ENCODE results near the gene SLC1A3. TPM values are rescaled to one million over a fixed set of nuclear protein-coding genes. Genes with fewer than 3 reads are reported as not detected.

The SLC1A3 gene
- total and polyA plus RNA-seq, 10 of the 15 experiments (the other 5 are each of a cell fraction or from before 2014, with no cell fraction given) = 0.23 to 4.4 (median 3.3) TPM

DNA sequence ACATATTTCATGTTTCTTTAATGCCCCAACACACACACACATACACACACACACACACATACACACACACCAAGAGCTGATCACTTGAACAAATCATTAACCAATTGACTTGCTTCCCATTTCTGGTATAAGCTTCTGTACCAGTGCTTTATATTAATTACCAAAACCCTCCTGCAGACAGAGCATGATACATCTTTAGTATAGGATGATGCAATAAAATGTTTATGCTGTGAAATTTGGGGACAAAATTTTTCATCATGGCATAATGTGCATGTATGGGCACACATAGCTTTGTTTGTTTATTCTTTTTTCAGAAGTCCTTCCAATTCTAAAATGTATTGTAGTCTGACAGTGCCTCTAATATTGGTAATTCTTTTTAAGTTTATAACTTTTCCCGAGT lies 34.5 kb downstream of the SLC1A3 start:
- FAIRE-seq = no peak
- in situ Hi-C loops (cut with MboI) = no loop called here

GRCh38 chr5:36641431-36641830 lies 35.0 kb downstream of the SLC1A3 start:
- H3K4me3 ChIP-seq = no peak overlapping the region
- SMC1A ChIA-PET (ENCODE audit: uncharacterized antibody, unreplicated experiment) = interaction anchor here (1.6 to 1.7 kb wide), 2 partner anchors 12 to 51 kb away, joined by 3 to 4 read pairs; no protein-coding TSS in a partner anchor
- TF ChIP-seq TCF3 (IDR thresholded peaks at IDR 0.05; ENCODE audit: borderline replicate concordance, insufficient read depth, low read depth, low read length) = no peak
- TF ChIP-seq ESRRA (IDR thresholded peaks at IDR 0.05; ENCODE audit: low read length) = no peak
- TF ChIP-seq ASH2L (IDR thresholded peaks at IDR 0.05; ENCODE audit: borderline replicate concordance, low read depth) = no peak
- no peak for TF ChIP-seq YY1 (IDR thresholded peaks at IDR 0.05; ENCODE audit: low read depth, low read length)
- TF ChIP-seq CBX3 (IDR thresholded peaks at IDR 0.05; ENCODE audit: borderline replicate concordance, low read depth) = no peak
- no peak for TF ChIP-seq POU2F2 (IDR thresholded peaks at IDR 0.05; ENCODE audit: borderline replicate concordance, low read depth, low read length)
- TF ChIP-seq, protein P1, sequence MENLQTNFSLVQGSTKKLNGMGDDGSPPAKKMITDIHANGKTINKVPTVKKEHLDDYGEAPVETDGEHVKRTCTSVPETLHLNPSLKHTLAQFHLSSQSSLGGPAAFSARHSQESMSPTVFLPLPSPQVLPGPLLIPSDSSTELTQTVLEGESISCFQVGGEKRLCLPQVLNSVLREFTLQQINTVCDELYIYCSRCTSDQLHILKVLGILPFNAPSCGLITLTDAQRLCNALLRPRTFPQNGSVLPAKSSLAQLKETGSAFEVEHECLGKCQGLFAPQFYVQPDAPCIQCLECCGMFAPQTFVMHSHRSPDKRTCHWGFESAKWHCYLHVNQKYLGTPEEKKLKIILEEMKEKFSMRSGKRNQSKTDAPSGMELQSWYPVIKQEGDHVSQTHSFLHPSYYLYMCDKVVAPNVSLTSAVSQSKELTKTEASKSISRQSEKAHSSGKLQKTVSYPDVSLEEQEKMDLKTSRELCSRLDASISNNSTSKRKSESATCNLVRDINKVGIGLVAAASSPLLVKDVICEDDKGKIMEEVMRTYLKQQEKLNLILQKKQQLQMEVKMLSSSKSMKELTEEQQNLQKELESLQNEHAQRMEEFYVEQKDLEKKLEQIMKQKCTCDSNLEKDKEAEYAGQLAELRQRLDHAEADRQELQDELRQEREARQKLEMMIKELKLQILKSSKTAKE (IDR thresholded peaks at IDR 0.05; ENCODE audit: low read depth, poor library complexity, severe bottlenecking) = no peak
- TF ChIP-seq RB1 (IDR thresholded peaks at IDR 0.05; ENCODE audit: borderline replicate concordance) = no peak
- no peak overlapping the region for H3K9ac ChIP-seq (ENCODE audit: control insufficient read depth, insufficient read depth, low read length)
- no peaks in the 10 kb centered on the region for H3K9me3 ChIP-seq (replicated peaks; ENCODE audit: control insufficient read depth, insufficient read depth, low read length)
- H3K79me2 ChIP-seq (ENCODE audit: control insufficient read depth, insufficient read depth, low read length) = no peaks in the 10 kb centered on the region
- H3K27ac ChIP-seq (ENCODE audit: control insufficient read depth, insufficient read depth) = no peak overlapping the region
- intact Hi-C loops (cut with micrococcal nuclease; ENCODE audit: unreplicated experiment) (no loop called here), in situ Hi-C loops (cut with MboI) (no loop called here)
- H2AFZ ChIP-seq (ENCODE audit: control insufficient read depth, low read depth, low read length) = no peak overlapping the region
- no peaks in the 10 kb centered on the region for H3K36me3 ChIP-seq (ENCODE audit: control insufficient read depth in 2 of 2, insufficient read depth in 2 of 2, low read length in 1 of 2)
- H3K4me2 ChIP-seq (ENCODE audit: control insufficient read depth, insufficient read depth) = no peak overlapping the region
- no TSS peak for BruUV-seq (replicated peaks)
- no peaks in the 10 kb centered on the region for H3K4me1 ChIP-seq (ENCODE audit: control insufficient read depth, insufficient read depth, low read length)
- ATAC-seq (no peak), DNase-seq (ENCODE audit: low read depth, low spot score) (no peak), FAIRE-seq (no peak)
- CTCF ChIA-PET = interaction anchor here (0.9 to 1.0 kb wide), 3 partner anchors 18 to 135 kb away, joined by 3 to 4 read pairs (median 4); no protein-coding TSS in a partner anchor
- H3K27me3 ChIP-seq (replicated peaks in 1 of 2; ENCODE audit: control insufficient read depth in 2 of 2, insufficient read depth in 2 of 2, low read length in 1 of 2) = no peaks in the 10 kb centered on the region; a peak in 2 of 4 replicates
- H4K20me1 ChIP-seq (ENCODE audit: control insufficient read depth, insufficient read depth) = no peaks in the 10 kb centered on the region
- POLR2A ChIA-PET = interaction anchor here (0.6 kb wide), 2 partner anchors 9 to 213 kb away, joined by 3 to 4 read pairs; no protein-coding TSS in a partner anchor
- RAD21 ChIA-PET (ENCODE audit: unreplicated experiment) = no interaction called here

More for the DNA sequence above, 34.5 kb downstream of the SLC1A3 start:
- TF ChIP-seq WRNIP1 (IDR thresholded peaks at IDR 0.05; ENCODE audit: borderline replicate concordance, low read depth, low read length) (no peak), NFYB (IDR thresholded peaks at IDR 0.05; ENCODE audit: insufficient read depth, low read depth, low read length) (no peak)
- TF ChIP-seq, protein P2, sequence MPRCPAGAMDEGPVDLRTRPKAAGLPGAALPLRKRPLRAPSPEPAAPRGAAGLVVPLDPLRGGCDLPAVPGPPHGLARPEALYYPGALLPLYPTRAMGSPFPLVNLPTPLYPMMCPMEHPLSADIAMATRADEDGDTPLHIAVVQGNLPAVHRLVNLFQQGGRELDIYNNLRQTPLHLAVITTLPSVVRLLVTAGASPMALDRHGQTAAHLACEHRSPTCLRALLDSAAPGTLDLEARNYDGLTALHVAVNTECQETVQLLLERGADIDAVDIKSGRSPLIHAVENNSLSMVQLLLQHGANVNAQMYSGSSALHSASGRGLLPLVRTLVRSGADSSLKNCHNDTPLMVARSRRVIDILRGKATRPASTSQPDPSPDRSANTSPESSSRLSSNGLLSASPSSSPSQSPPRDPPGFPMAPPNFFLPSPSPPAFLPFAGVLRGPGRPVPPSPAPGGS (IDR thresholded peaks at IDR 0.05; ENCODE audit: borderline replicate concordance, insufficient read depth, low read depth, low read length, poor library complexity, severe bottlenecking) = no peak
- intact Hi-C loops (cut with micrococcal nuclease; ENCODE audit: unreplicated experiment) = no loop called here
- ChIA-PET POLR2A (no interaction called here), SMC1A (ENCODE audit: uncharacterized antibody, unreplicated experiment) (interaction anchor here (1.6 to 1.7 kb wide), 2 partner anchors 12 to 52 kb away, joined by 3 to 4 read pairs; no protein-coding TSS in a partner anchor), CTCF (interaction anchor here (0.9 to 1.0 kb wide), 2 partner anchors 18 to 52 kb away, joined by 3 to 4 read pairs; no protein-coding TSS in a partner anchor), RAD21 (ENCODE audit: unreplicated experiment) (no interaction called here)
- Histone ChIP-seq H3K27ac (ENCODE audit: control insufficient read depth, insufficient read depth) (no peak overlapping the region), H3K9ac (ENCODE audit: control insufficient read depth, insufficient read depth, low read length) (no peak overlapping the region), H3K9me3 (replicated peaks; ENCODE audit: control insufficient read depth, insufficient read depth, low read length) (no peaks in the 10 kb centered on the region), H3K27me3 (replicated peaks in 1 of 2; ENCODE audit: control insufficient read depth in 2 of 2, insufficient read depth in 2 of 2, low read length in 1 of 2) (no peaks in the 10 kb centered on the region; a peak in 2 of 4 replicates), H3K79me2 (ENCODE audit: control insufficient read depth, insufficient read depth, low read length) (no peaks in the 10 kb centered on the region), H3K4me3 (no peak overlapping the region), H3K4me1 (ENCODE audit: control insufficient read depth, insufficient read depth, low read length) (no peaks in the 10 kb centered on the region), H2AFZ (ENCODE audit: control insufficient read depth, low read depth, low read length) (no peak overlapping the region), H3K4me2 (ENCODE audit: control insufficient read depth, insufficient read depth) (no peak overlapping the region), H3K36me3 (ENCODE audit: control insufficient read depth in 2 of 2, insufficient read depth in 2 of 2, low read length in 1 of 2) (no peaks in the 10 kb centered on the region), H4K20me1 (ENCODE audit: control insufficient read depth, insufficient read depth) (no peaks in the 10 kb centered on the region)
- WGBS (ENCODE audit: insufficient coverage, insufficient replicate concordance, low lambda C conversion rate, missing lambda C conversion rate) = 0% methylated on average over 1 of the region's 1 CpG
- no TSS peak for BruUV-seq (replicated peaks)
- ATAC-seq = no peak
- no peak for DNase-seq (ENCODE audit: low read depth, low spot score)
